ENCODE measurements around the gene SMG6. TPM values are rescaled to one million over a fixed set of nuclear protein-coding genes. Genes with fewer than 3 reads are reported as not detected.

The SMG6 gene
- total and polyA plus RNA-seq, 2 experiments from 2014 or later = 23.0 to 50.8 TPM

- Histone ChIP-seq H3K27me3 (no peaks in the 10 kb centered on the region), H3K27ac (peak overlapping the region; percentile 98), H3K4me1 (ENCODE audit: low read depth) (peaks cover 74% of the 10 kb centered on the region), H3K36me3 (no peaks in the 10 kb centered on the region), H3K4me3 (no peak overlapping the region), H3K9me3 (ENCODE audit: low read depth) (no peaks in the 10 kb centered on the region)
- no peak for DNase-seq (ENCODE audit: low read depth in 1 of 2, low spot score in 1 of 2)
- TF ChIP-seq CTCF (IDR thresholded peaks at IDR 0.05; ENCODE audit: low read depth, low read length) = no peak
Measured at GRCh38 chr17:2178798-2179501, 124.6 kb downstream of the SMG6 start.

- peak overlapping the region; percentile 82 for H3K27ac ChIP-seq
- H3K27me3 ChIP-seq = no peaks in the 10 kb centered on the region
- H3K4me1 ChIP-seq (ENCODE audit: low read depth) = peaks cover 82% of the 10 kb centered on the region
- TF ChIP-seq CTCF (IDR thresholded peaks at IDR 0.05; ENCODE audit: low read depth, low read length) = no peak
- no peaks in the 10 kb centered on the region for H3K36me3 ChIP-seq
- DNase-seq (ENCODE audit: low read depth in 1 of 2, low spot score in 1 of 2) = no peak
- no peaks in the 10 kb centered on the region for H3K9me3 ChIP-seq (ENCODE audit: low read depth)
- no peak overlapping the region for H3K4me3 ChIP-seq
Measured at GRCh38 chr17:2177235-2177811, 126.3 kb downstream of the SMG6 start.

DNA sequence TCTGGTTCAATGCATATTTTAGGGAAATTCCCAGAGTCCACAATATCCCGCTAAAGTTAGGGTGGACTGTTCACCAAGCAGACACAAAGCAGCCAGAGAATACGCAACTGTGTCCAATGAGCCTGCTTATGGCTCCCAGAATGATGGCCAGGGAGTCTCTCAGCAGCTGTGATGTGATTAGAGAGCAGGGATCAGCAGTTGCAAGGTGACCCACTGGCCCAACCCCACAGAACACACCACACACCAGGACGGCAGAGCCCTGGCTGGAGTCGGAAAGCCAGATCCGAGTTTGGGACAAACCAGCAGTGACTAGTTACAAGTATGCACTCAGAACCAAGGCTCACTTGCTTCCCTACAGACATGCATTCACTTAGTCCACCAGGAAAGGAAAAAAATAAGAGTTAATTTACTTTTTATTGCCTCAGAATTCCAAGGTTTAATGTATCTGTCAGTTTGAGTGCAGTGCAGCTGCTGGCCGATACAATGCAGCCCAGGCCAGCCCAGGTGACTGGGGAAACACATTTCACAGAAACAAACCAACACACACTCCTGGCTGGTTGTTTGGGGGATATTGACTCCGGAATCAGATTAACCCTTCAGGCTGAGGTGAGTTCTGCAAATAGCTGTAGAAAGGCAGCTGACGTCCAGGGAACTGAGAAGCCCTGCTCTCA is 127.0 kb downstream of the SMG6 start:
- DNase-seq (ENCODE audit: low read depth in 1 of 2, low spot score in 1 of 2) = no peak
- Histone ChIP-seq H3K9me3 (ENCODE audit: low read depth) (no peaks in the 10 kb centered on the region), H3K4me3 (no peak overlapping the region), H3K27me3 (no peaks in the 10 kb centered on the region), H3K27ac (peak overlapping the region; percentile 82), H3K36me3 (no peaks in the 10 kb centered on the region), H3K4me1 (ENCODE audit: low read depth) (peaks cover 82% of the 10 kb centered on the region)
- TF ChIP-seq CTCF (IDR thresholded peaks at IDR 0.05; ENCODE audit: low read depth, low read length) = no peak

DNA sequence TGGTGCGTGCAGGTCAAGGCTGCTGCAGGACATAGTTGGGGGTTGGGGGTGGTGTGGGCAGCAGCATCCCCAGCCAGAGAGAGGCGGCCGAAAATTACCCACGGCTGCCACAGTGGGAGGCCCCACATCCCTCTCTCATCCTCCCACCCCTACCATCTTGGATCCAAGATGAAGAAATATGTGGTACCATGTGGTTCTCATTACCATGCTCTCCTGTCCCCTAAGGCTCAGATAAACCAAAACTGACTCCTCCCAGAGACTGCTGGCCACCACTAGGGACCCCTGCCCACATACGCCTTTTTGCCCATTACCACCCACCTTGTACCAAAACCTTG is 128.3 kb downstream of the SMG6 start:
- H3K36me3 ChIP-seq = no peaks in the 10 kb centered on the region
- TF ChIP-seq CTCF (IDR thresholded peaks at IDR 0.05; ENCODE audit: low read depth, low read length) = no peak
- H3K9me3 ChIP-seq (ENCODE audit: low read depth) = no peaks in the 10 kb centered on the region
- H3K4me1 ChIP-seq (ENCODE audit: low read depth) = peaks cover 74% of the 10 kb centered on the region
- peak overlapping the region; percentile 82 for H3K27ac ChIP-seq
- no peaks in the 10 kb centered on the region for H3K27me3 ChIP-seq
- no peak for DNase-seq (ENCODE audit: low read depth in 1 of 2, low spot score in 1 of 2)
- H3K4me3 ChIP-seq = no peak overlapping the region

- Histone ChIP-seq H3K4me3 (no peak overlapping the region), H3K4me1 (ENCODE audit: low read depth) (peaks cover 71% of the 10 kb centered on the region), H3K27me3 (no peaks in the 10 kb centered on the region), H3K36me3 (peaks cover 3% of the 10 kb centered on the region), H3K9me3 (ENCODE audit: low read depth) (no peaks in the 10 kb centered on the region), H3K27ac (peak overlapping the region; percentile 82)
- peak; percentile 71 to 98 for DNase-seq (ENCODE audit: low read depth in 1 of 2, low spot score in 1 of 2)
- no peak for TF ChIP-seq CTCF (IDR thresholded peaks at IDR 0.05; ENCODE audit: low read depth, low read length)
Measured at GRCh38 chr17:2174468-2175293, 128.9 kb downstream of the SMG6 start.

Data from cardiac muscle cell (in vitro differentiated cells and primary cell).